NK-92 treated with Interleukin-12 subunit alpha and Interleukin-12 subunit beta, amount 100 ng/mL, for 24 hours (cell line): ENCODE data around the gene SLC51A.
"Not testable (repeated sequence)": the region's sequence is repeated elsewhere in the genome, so short reads cannot be mapped to it uniquely, and the experiment has no call there.

Source experiments
- DNase-seq: peaks from one replicate; lab custom pipeline; 2025; lab: John Stamatoyannopoulos, UW

Gene SLC51A

GRCh38 chr3:196216089-196216564 lies at the start of gene SLC51A:
Gene SLC51A (plus strand): TSS chr3:196216534. CDS start chr3:196216713, 179 bp downstream.
- DNase-seq, result no peak

- DNase-seq, result no peak
Measured at GRCh38 chr3:196166741-196167140, 49.6 kb upstream of the SLC51A start.

- DNase-seq, result no peak
Measured at GRCh38 chr3:196168808-196169391, 47.4 kb upstream of the SLC51A start.

GRCh38 chr3:196169836-196170240 lies 46.5 kb upstream of the SLC51A start:
- no peak for DNase-seq

GRCh38 chr3:196170296-196170695 lies 46.0 kb upstream of the SLC51A start:
- DNase-seq, result not testable (repeated sequence)

- DNase-seq, result no peak
Measured at GRCh38 chr3:196174652-196175051, 41.7 kb upstream of the SLC51A start.

GRCh38 chr3:196175116-196175625 lies 41.2 kb upstream of the SLC51A start:
- DNase-seq, result no peak

- no peak for DNase-seq
Measured at GRCh38 chr3:196175722-196176121, 40.6 kb upstream of the SLC51A start.

- no peak for DNase-seq
Measured at GRCh38 chr3:196177567-196177966, 38.8 kb upstream of the SLC51A start.

GRCh38 chr3:196177967-196178366 lies 38.4 kb upstream of the SLC51A start:
- DNase-seq, result no peak

GRCh38 chr3:196178993-196179379 lies 37.3 kb upstream of the SLC51A start:
- DNase-seq, result no peak

GRCh38 chr3:196179380-196180308 lies 36.7 kb upstream of the SLC51A start:
- DNase-seq, result peak; percentile 39

GRCh38 chr3:196180346-196180745 lies 36.0 kb upstream of the SLC51A start:
- DNase-seq, result no peak

GRCh38 chr3:196181127-196181546 lies 35.2 kb upstream of the SLC51A start:
- DNase-seq, result no peak

- DNase-seq, result not testable (repeated sequence)
Measured at GRCh38 chr3:196184169-196184432, 32.2 kb upstream of the SLC51A start.

GRCh38 chr3:196184881-196185280 lies 31.5 kb upstream of the SLC51A start:
- no peak for DNase-seq

- DNase-seq, result no peak
Measured at GRCh38 chr3:196186651-196187573, 29.4 kb upstream of the SLC51A start.

GRCh38 chr3:196189566-196190347 lies 26.6 kb upstream of the SLC51A start:
- DNase-seq, result no peak

GRCh38 chr3:196192036-196192523 lies 24.3 kb upstream of the SLC51A start:
- no peak for DNase-seq

- no peak for DNase-seq
Measured at GRCh38 chr3:196192524-196193051, 23.7 kb upstream of the SLC51A start.
